Smooth muscle cell (in vitro differentiated cells): ENCODE measurements around the gene SSMEM1. TPM values are rescaled to one million over a fixed set of nuclear protein-coding genes. Genes with fewer than 3 reads are reported as not detected.
A peak's percentile ranks its signal among the peaks of the same experiment; 100 is the strongest.

ENCODE experiments used
- DNase-seq: peaks from one replicate; lab custom pipeline; 2025; ENCODE audit not compliant: unreplicated experiment; lab: John Stamatoyannopoulos, UW
- H2AFZ ChIP-seq: fragments of 200-600 bp; sonication (generic); 2 replicates; pipeline ENCODE4 v1.6.0; 2016; ENCODE audit warnings: antibody characterized with exemption, low read depth, mild to moderate bottlenecking
- H3F3A ChIP-seq: fragments of 200-600 bp; sonication (generic); 2 replicates; pipeline ENCODE4 v1.6.0; 2017; ENCODE audit warnings: antibody characterized with exemption, low read depth
- H3K27ac ChIP-seq: fragments of 200-600 bp; sonication (generic); 2 replicates; pipeline ENCODE4 v1.5.1; 2016; ENCODE audit warnings: low read depth, mild to moderate bottlenecking
- H3K27me3 ChIP-seq: fragments of 200-600 bp; sonication (generic); 2 replicates; pipeline ENCODE4 v1.6.1; 2016; ENCODE audit warnings: low read depth, mild to moderate bottlenecking
- H3K36me3 ChIP-seq: fragments of 200-600 bp; sonication (generic); 2 replicates; pipeline ENCODE4 v1.5.1; 2016; ENCODE audit warnings: low read depth
- H3K4me1 ChIP-seq: fragments of 200-600 bp; sonication (generic); 2 replicates; pipeline ENCODE4 v1.5.1; 2016; ENCODE audit warnings: low read depth
- H3K4me2 ChIP-seq: fragments of 200-600 bp; sonication (generic); 2 replicates; pipeline ENCODE4 v1.6.0; 2016; ENCODE audit warnings: mild to moderate bottlenecking
- H3K4me3 ChIP-seq: fragments of 200-600 bp; sonication (generic); 2 replicates; pipeline ENCODE4 v1.5.1; 2016; ENCODE audit warnings: mild to moderate bottlenecking
- H3K79me2 ChIP-seq: fragments of 200-600 bp; sonication (generic); 2 replicates; pipeline ENCODE4 v1.6.0; 2016; ENCODE audit warnings: low read depth, mild to moderate bottlenecking
- H3K9ac ChIP-seq: fragments of 200-600 bp; sonication (generic); 2 replicates; pipeline ENCODE4 v1.6.0; 2016; ENCODE audit warnings: low read depth
- H3K9me3 ChIP-seq: fragments of 200-600 bp; sonication (generic); replicated peaks from 2 replicates; pipeline ENCODE4 v1.5.1; 2016; ENCODE audit warnings: low read depth
- H4K20me1 ChIP-seq: fragments of 200-600 bp; sonication (generic); 2 replicates; pipeline ENCODE4 v1.6.0; 2016; ENCODE audit warnings: low read depth
- CTCF ChIP-seq: fragments of 200-600 bp; sonication (generic); IDR thresholded peaks from 2 replicates; pipeline ENCODE4 v1.5.1; 2017; ENCODE audit warnings: borderline replicate concordance, mild to moderate bottlenecking, antibody characterized with exemption; ENCODE audit not compliant: insufficient read depth, poor library complexity, severe bottlenecking
- WGBS: methylation state at CpG from one replicate; pipeline ENCODE4 v1.1.7; 2016; ENCODE audit warnings: low lambda C conversion rate; 5-methylcytosine and 5-hydroxymethylcytosine counted together
- polyA plus RNA-seq: library from polyadenylated mRNA; unstranded; fragments of >200 nt; fragmentation: Nextera tagmentation; extraction: Ambion mirVana; gene quantifications from 2 replicates; pipeline ENCODE4 v1.2.1, GENCODE V29; 2016
- total RNA-seq: library from RNA; depleted of rRNA; stranded (reverse); fragments of >200 nt; gene quantifications from 2 replicates; pipeline ENCODE4 v1.2.3, GENCODE V29; 2014

The SSMEM1 gene
- total and polyA plus RNA-seq, 2 experiments from 2014 or later = not detected

GRCh38 chr7:130210181-130210935 is 2.7 kb downstream of the SSMEM1 start:
- H3K27ac ChIP-seq = peak overlapping the region; percentile 78
- no peak for DNase-seq

GRCh38 chr7:130213828-130214227 is 6.2 kb downstream of the SSMEM1 start:
- H3K4me2 ChIP-seq = no peak overlapping the region
- TF ChIP-seq CTCF = no peak

More at GRCh38 chr7:130210181-130210935, 2.7 kb downstream of the SSMEM1 start:
- Histone ChIP-seq H2AFZ (peak overlapping the region; percentile 93), H3K9me3 (no peaks in the 10 kb centered on the region), H3K9ac (peak overlapping the region; percentile 38), H3K4me2 (peak overlapping the region; percentile 73), H4K20me1 (no peaks in the 10 kb centered on the region), H3K27me3 (no peaks in the 10 kb centered on the region), H3F3A (peaks cover 14% of the 10 kb centered on the region), H3K4me3 (peak overlapping the region; percentile 3), H3K36me3 (no peaks in the 10 kb centered on the region), H3K4me1 (peaks cover 9% of the 10 kb centered on the region), H3K79me2 (no peaks in the 10 kb centered on the region)
- WGBS = 21% methylated on average over 5 of the region's 5 CpGs
- TF ChIP-seq CTCF = no peak

GRCh38 chr7:130216025-130216424 is 8.4 kb downstream of the SSMEM1 start:
- H3K9me3 ChIP-seq = no peaks in the 10 kb centered on the region
- no peak for TF ChIP-seq CTCF
- no peak overlapping the region for H3K4me2 ChIP-seq
- H3K4me1 ChIP-seq = no peaks in the 10 kb centered on the region
- 93% methylated on average over 9 of the region's 9 CpGs for WGBS
- H3K4me3 ChIP-seq = no peak overlapping the region
- H3K36me3 ChIP-seq = no peaks in the 10 kb centered on the region
- H3K27me3 ChIP-seq = no peaks in the 10 kb centered on the region
- H3K9ac ChIP-seq = no peak overlapping the region
- peak overlapping the region; percentile 18 for H2AFZ ChIP-seq
- H3K79me2 ChIP-seq = no peaks in the 10 kb centered on the region
- H4K20me1 ChIP-seq = no peaks in the 10 kb centered on the region
- no peak for DNase-seq
- no peaks in the 10 kb centered on the region for H3F3A ChIP-seq
- no peak overlapping the region for H3K27ac ChIP-seq

More at GRCh38 chr7:130213828-130214227, 6.2 kb downstream of the SSMEM1 start:
- Histone ChIP-seq H3F3A (peaks cover 8% of the 10 kb centered on the region), H3K27ac (no peak overlapping the region), H4K20me1 (no peaks in the 10 kb centered on the region), H3K36me3 (no peaks in the 10 kb centered on the region), H3K27me3 (no peaks in the 10 kb centered on the region), H3K4me1 (peaks cover 9% of the 10 kb centered on the region), H2AFZ (no peak overlapping the region), H3K4me3 (no peak overlapping the region), H3K9ac (no peak overlapping the region), H3K79me2 (no peaks in the 10 kb centered on the region), H3K9me3 (no peaks in the 10 kb centered on the region)
- DNase-seq = no peak
- 91% methylated on average over 1 of the region's 1 CpG for WGBS

- no peak for TF ChIP-seq CTCF
- WGBS = 95% methylated on average over 1 of the region's 1 CpG
- Histone ChIP-seq H3K27ac (no peak overlapping the region), H3K4me3 (no peak overlapping the region), H3K27me3 (no peaks in the 10 kb centered on the region), H3K4me1 (no peaks in the 10 kb centered on the region), H4K20me1 (no peaks in the 10 kb centered on the region), H3K4me2 (no peak overlapping the region), H3K36me3 (no peaks in the 10 kb centered on the region), H3K79me2 (no peaks in the 10 kb centered on the region), H3F3A (no peaks in the 10 kb centered on the region), H3K9ac (no peak overlapping the region), H3K9me3 (no peaks in the 10 kb centered on the region), H2AFZ (no peak overlapping the region)
- no peak for DNase-seq
These were observed 9.1 kb downstream of the SSMEM1 start for GRCh38 chr7:130216750-130217149.
